Head of caudate nucleus (tissue), 42 donors: Measurements from ENCODE around the gene ANKRD18A.
"Not testable (repeated sequence)": the region's sequence is repeated elsewhere in the genome, so short reads cannot be mapped to it uniquely, and the experiment has no call there.

Source experiments
- DNase-seq, 42 donors: peaks; one replicate each; pipeline versions ENCODE4 v3.0.0 to v3.0.0-alpha.2; 2020 to 2021; ENCODE audit warnings: mixed read lengths in 7 of 42
- intact Hi-C: fragments of 100-400 bp; cut with DNase I; formaldehyde crosslinking; loops from one replicate; pipeline ENCODE4 v1.15.0; 2022

ANKRD18A gene

DNA sequence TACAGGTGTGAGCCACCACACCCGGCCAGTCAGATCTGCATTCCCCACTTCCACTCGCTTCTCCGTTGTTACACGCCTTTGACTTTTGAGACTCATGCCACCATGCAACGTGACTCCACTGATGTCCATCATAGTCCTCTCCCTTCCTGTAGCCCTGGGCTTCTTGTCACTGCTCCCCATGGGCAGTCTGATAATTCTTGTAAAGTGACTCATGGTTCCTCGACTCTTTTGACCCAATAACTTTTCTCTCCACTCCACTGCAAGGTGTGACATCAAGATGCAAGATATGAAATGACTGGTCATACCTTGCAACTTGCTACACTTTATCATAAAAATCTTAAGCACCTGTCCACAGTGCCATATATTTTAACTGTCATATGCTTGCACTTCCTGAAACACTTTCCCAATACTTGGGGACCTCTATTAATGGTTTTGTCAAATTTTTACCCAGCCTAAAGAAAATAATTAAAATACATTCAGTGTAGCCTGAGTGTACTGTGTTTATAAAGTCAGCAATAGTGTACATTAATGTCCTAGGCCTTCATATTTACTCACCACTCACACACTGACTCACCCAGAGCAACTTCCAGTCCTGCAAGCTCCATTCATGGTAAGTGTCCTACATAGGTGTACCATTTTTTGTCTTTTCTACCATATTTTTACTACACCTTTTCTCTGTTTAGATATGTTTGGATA is 18.6 kb upstream of the ANKRD18A start:
- DNase-seq: no peak
- intact Hi-C loops: no loop called here

DNA sequence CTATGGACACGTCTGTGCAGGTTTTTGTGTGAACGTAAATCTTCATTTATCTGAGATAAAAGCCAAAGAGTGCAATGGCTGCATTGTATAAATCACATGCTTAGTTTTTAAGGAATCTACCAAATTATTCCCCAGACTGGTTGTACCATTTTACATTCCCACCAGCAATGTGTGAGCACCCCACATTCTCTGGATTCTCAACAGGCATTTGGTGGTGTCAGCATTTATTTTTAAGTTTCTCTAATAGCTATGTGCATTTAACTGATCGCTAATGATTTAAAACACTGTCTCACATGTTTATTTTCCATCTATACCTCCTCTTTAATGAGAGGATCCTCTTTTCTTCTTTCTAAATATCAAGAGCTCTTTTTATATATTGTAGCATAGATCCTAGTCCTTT is 13.9 kb upstream of the ANKRD18A start:
- DNase-seq: no peak
- intact Hi-C loops: no loop called here

DNA sequence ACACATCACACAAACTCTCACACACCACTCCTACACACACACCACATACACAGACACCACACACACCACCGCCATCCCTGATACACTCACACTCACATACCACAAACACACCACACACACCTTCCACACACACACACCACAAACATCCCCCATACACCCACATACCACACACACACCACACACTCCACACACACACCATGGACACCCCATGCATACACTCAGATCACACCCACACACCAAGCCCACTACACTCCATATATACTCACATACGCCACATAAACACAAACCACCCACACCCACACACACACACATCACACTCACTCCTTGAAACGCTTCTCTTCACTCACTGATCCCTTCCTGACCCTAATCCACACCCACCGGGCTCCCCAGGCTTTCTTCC is 9.1 kb upstream of the ANKRD18A start:
- DNase-seq: no peak
- intact Hi-C loops: no loop called here

DNA sequence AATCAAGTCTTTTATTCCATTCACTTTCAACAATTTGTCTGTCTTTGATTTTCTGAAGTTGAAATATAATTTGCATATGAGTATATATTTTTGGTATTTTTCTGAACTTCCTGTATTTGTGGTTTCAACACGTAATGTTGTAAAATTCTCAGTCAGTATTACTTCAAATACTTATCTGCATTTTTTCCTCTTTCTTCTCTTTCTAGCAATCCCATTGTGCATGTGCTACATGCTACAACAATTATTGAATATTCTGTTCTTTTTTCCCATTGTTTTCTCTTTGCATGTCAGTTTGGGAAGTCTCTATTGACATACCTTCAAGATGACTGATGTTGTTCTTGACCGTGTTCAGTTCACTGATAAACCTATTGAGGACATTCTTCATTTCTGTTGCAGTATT is 5.6 kb upstream of the ANKRD18A start:
- intact Hi-C loops: no loop called here
- DNase-seq: no peak

DNA sequence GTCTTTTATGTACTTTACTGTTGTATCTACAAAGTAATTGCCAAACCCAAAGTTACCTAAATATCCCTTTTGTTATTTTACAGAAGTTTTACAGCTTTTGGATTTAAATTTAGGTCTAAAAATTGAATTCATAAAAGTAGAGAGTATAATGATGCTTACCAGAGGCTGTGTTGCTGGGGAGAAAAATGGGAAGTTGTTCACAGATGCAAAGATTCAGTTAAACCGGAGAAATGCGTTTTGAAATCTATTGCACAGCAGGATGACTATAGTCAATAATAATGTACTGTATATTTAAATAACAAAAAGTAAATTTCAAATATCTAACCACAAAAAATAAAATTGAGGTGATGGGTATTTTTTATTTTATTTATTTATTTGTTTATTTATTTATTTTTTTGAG is 2.6 kb upstream of the ANKRD18A start:
- intact Hi-C loops: no loop called here
- no peak for DNase-seq

DNA sequence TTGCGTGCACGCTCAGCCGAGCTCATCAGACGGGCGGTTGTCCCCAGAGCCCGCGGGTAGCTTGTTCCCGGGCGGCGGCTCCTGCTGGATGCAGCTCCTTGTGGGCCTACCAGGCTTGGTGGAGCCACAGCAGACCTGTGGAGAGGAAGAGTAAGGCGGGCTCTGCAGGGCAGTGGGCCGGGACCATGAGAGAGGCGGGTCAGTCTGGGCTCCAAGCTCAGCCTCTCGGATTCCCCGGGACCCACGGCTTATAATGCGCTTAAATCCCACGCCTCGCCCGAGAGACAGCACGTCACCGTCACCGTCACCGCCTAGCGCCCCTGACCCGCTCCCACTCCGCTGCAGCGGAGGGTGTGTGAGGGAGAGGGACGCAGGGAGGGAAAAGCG is 1.9 kb upstream of the ANKRD18A start:
- peak in 41 of 42 donors; percentile 33 to 82 (median 59) for DNase-seq
- intact Hi-C loops: no loop called here

DNA sequence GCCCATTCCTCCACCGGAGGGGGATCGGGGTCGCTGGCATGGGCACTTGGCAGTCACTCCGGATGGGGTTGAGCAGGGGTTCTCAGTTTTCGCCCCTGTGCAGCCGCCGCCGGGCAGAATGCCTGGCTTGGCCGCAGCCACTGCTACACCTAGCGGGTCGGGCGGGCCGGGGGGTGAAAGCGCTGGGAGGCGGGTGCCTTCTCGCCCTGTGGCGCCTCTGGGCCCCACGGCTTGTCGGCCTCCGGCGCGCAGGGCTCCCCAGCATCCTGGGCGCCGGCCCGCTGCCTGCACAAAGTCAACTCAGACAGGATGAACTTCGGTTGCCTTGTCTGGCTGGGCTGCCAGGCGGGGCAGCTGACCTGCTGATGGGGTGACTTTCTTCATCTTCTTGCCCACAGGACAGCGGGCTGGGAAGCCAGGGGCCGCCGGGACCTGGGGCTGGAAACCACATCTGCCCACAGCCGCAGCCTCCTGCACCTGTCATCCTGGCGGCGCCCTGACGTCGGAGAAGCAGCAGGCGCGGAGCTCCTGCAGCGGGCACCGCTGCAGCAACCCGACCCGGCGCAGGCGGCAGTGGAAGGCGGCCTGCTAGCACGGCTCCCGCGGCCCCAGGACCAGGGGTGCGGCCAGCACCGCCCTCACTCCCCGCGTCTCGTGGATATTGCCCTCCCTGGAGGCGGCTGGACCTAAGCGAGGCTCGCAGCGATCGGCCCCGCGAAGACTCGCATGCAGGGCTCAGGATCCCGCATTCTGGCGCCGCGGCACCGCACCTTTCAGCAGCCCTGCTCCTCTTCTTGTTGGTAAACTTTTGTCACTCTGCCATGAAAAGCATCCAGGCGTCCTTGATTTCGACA is 1.3 kb upstream of the ANKRD18A start:
- intact Hi-C loops: no loop called here
- peak in 39 of 42 donors; percentile 13 to 69 (median 50) for DNase-seq

DNA sequence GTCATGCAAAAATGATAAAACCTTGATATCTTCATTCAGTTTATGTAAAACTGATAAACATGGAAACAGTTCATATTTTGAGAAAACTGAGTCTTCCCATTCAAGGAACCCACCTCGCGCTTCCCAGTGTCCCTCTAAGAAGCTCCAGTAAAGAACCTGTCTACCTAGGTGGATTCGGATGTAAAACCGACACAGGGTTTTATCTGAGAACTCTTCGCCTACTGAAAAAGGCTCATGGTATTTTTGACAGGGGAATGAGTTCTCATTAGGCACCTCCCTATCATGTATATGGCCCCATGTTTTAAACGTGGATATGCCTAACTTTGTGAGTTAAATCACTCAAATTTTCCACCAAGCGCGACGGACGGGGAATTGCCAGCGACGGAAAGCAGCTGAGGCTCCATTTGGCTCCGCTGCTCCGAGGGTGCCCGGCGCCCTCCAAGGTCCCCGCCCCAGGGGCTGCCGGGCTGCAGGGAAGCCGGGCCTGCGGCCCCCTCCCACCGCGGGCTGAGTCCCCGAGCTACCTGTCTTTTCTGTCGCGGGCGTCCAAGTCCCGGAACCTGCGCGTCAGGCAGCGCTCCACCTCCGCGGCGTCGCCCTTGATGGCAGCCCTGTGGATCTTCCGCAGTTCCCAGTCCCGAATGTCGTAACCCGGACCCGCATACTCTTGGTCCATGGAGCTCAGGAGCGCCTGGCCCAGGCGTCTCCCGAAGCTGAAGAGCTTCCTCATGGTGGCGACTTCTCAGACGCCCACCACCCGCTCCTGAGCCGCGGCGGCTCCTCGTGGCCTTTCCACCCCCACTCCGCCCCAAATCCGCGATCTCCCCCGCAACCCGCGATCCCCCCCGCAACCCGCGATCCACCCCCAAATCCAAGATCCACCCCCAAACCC is 594 bp downstream of the ANKRD18A start:
- intact Hi-C loops: no loop called here
- DNase-seq: peak in 39 of 42 donors; percentile 12 to 66 (median 46)

DNA sequence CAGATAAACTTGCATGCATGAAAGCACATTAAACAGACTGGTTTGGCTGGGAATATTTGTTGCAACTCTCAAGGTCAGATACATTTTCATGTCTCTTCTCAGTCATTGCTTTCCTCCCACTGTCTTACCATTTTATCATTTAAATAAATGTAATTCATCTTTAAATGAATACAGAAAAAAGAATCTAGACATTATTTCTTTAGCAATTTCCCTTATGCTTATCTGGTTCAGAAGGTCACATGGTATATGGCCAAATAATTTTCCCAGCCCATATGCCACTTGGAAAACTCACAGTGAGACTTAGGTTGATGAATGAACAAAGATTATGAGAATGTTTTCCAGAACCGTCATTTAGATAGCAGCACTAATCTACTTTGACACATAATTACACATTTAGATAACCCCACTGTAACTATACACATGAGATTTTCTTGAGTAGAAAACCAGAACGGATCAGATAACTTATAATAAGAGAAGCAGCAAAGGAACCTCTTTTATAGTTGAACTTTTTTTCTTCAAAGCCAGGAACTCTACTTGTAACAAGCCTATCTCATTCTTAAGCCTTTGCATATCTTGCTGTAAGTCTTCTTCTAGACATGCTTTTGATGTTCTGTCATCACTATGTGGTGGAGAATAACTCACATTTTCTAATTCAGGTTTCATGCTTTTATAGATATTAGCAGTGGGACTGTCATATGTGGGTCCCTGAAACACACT is 22.2 kb downstream of the ANKRD18A start:
- DNase-seq, intact Hi-C loops: not testable (repeated sequence)

DNA sequence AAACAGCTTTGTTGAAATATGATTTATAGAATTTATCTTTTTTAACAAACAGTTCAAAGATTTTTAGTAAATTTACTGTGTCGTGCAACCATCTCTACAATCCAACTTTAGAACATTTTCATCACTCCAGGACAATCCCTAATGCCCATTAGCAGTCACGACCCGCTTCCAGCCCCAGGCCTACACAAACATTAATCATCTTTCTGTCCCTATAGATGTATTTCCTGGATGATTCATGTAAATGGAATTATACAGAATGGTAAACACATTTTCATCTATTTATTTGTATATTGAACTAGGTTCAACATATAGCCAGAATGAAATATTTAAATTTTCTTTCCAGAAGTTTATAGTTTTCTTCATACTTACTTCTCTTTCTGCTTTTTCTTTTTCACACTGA is 25.3 kb downstream of the ANKRD18A start:
- DNase-seq, intact Hi-C loops: not testable (repeated sequence)

DNA sequence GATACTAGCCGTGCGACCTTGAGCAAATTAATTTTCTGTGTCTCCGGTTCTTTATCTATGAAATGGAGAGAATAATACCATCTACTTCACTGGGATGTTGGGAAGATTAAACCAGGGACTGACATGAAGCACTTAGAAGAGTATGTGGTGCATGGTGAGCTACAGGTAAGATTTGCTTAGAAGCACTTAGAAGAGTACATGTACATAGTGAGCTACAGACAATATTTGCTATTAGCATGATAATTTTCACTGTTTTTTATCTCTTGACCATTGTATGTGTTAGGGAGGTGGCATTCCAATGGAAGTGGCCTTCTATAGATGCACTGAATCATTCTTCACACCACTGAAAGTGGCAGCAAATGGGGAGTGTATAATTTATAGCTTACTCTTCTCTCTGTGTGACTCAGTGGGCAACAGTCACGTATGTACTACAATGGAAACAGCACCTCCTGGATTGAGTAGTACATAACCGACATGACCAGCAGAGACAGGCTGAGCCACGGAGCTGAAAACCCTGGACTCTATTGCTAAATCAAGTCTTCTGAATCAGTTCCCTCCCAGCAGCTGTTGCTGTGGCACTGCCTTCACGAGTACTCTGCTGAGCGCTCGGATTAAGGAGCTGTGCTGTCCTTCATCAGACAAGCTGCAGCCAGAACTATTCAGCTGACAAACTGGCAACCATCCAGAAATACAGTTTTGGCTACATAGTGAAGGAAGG is 28.9 kb downstream of the ANKRD18A start:
- intact Hi-C loops: not testable (repeated sequence)
- peak in 20 of 42 donors; percentile 9 to 57 (median 26) for DNase-seq

DNA sequence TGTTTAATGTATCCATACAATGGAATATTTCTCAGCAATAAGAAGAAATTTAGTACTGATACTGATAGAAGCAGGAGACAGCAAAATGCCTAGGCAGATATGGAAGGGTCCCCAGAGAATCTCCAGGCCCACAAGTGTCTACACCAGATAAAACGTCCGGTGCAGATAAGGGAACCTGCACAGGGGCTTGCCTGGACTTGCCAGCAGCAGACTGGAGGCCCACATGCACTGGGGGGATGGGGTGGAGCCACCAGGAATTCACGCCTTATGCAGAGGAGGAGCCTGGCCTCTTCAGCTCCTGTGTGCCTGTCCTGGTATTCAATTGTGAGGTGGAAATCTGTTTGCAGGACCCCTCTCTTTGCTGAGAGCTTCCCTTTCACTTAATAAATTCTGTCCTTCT is 36.6 kb downstream of the ANKRD18A start:
- intact Hi-C loops: not testable (repeated sequence)

DNA sequence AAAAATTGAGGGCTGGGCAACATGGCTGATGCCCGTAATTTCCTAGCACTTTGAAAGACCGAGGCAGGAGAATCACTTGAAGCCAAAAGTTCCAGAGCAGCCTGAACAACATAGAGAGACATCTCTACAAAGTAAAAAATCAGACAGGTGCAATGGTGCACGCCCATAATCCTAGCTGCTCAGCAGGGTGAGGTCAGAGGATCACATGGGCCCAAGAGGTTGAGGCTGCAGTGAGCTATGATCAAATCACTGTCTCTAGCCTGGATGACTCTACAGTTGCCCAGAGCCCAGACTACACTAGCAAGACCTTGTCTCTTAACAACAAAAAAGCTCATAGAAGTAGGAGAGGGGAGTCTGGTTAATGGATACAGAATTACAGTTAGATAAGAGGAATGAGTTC is 40.3 kb downstream of the ANKRD18A start:
- intact Hi-C loops, DNase-seq: not testable (repeated sequence)

More for the DNA sequence above, 36.6 kb downstream of the ANKRD18A start:
- DNase-seq: not testable (repeated sequence)

DNA sequence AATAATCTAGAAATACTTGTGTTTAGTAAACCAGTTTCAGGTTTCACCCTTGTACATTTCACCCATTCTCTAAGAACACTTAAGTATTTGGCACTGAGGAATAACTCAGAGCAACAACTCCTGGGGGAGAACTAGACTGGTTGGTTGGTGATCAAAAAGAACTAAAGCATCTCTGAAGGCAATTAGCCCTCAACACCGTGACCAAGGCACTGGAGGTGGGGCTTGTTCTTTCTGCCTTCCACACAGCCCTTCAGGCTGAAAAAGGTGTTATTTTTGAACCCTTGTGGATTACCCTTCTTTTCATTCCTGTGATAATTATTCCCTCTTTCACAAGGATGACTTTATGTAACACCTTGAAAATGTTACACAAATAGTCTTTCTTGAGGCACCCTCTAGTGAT is 44.2 kb downstream of the ANKRD18A start:
- DNase-seq, intact Hi-C loops: not testable (repeated sequence)

DNA sequence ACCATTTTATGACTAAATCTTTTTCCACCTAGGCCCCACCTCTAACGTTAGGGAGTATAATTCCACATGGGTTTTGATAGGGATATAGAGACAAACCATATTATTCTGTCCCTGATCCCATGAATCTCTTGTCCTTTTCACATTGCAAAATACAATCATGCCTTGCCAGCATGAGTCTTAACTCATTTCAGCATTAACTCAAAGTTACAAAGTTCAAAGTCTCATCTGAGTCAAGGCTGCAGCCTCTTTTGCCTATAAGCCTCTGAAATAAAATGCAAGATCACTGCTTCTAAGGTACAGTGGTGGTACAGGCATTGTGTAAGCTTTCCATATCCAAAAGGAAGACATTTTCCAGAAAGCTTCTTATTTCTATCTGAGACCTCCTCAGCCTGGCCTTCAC is 54.3 kb downstream of the ANKRD18A start:
- intact Hi-C loops, DNase-seq: not testable (repeated sequence)

DNA sequence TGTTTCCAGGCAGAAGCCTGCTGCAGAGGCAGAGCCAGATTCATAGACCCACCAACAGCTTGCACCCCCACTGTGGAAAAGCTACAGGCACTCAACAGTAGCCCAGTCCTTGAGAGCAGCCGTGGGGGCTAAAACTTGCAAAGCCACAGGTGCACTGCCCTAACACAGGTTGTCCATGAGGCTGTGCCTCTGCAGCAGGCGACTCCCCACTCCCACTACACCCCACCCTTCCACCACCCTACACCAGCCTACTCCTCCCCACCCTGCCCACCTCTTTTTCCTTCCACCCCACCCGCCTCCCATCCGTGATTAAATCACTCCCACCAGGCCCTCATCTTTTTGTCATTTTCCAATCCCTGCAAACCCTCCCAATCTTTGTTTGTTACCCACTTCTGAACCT is 55.2 kb downstream of the ANKRD18A start:
- DNase-seq, intact Hi-C loops: not testable (repeated sequence)

DNA sequence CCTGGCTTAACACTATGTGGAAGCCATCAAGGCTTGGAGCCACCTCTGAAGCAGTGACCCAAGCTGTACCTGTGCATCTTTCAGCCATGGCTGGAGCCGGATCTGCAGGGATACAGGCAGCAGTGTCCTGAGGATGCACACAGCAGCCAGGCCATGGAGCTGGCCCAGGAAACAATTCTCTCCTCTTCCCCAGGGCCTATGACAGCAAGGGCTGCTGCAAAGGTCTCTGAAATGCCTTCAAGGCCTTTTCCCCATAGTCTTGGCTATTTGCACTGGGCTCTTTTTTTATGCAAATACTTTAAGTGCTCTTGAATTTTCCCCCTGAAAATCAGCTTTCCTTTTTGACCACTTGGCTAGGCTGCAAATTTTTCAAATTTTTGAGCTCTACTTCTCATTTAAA is 56.5 kb downstream of the ANKRD18A start:
- not testable (repeated sequence) for DNase-seq

DNA sequence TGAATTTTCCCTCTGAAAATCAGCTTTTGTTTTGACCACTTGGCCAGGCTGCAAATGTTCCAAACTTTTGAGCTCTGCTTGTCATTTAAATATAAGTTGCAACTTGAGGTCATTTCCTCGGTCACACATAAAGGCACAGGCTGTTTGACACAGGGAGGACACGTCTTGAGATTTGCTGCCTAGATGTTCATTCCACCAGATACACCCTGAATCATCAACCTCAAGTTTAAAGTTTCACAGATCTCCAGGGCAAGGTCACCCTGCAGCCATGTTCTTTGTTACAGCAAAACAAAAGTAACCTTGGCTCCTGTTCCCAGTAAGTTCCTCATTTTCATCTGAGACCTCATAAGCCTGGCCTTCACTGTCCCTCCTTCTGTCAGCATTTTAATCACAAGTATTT is 59.3 kb downstream of the ANKRD18A start:
- DNase-seq, intact Hi-C loops: not testable (repeated sequence)

More for the DNA sequence above, 56.5 kb downstream of the ANKRD18A start:
- intact Hi-C loops: not testable (repeated sequence)
